Gastroesophageal sphincter (tissue), 4 donors: Measurements from ENCODE around the gene UBE2E2. TPM values are rescaled to one million over a fixed set of nuclear protein-coding genes. Genes with fewer than 3 reads are reported as not detected.

ENCODE experiments used
- ATAC-seq: fragments of 150-250 bp; one replicate; pipeline ENCODE4 v1.9.1; 2016; ENCODE audit warnings: mild to moderate bottlenecking, moderate library complexity
- H3K27ac ChIP-seq, 4 donors: fragments of 200-600 bp; sonication (generic) in 3 of 4; 1 replicate in 3 of 4; 2 replicates in 1 of 4; pipeline ENCODE4 v1.5.1; 2016 to 2019
- H3K27me3 ChIP-seq: fragments of 200-600 bp; sonication (generic); one replicate; pipeline ENCODE4 v1.5.1; 2019
- H3K36me3 ChIP-seq, 2 donors: fragments of 200-600 bp; sonication (generic); one replicate each; pipeline ENCODE4 v1.5.1; 2019; ENCODE audit warnings: control low read depth in 1 of 2
- H3K4me1 ChIP-seq, 3 donors: fragments of 200-600 bp; sonication (generic); 1 replicate in 2 of 3; 2 replicates in 1 of 3; pipeline ENCODE4 v1.5.1; 2016 to 2019; ENCODE audit warnings: control low read depth in 2 of 3
- H3K4me3 ChIP-seq, 2 donors: fragments of 200-600 bp; sonication (generic); one replicate each; pipeline ENCODE4 v1.5.1; 2019; ENCODE audit warnings: mild to moderate bottlenecking in 1 of 2, moderate library complexity in 1 of 2
- H3K9me3 ChIP-seq, 3 donors: fragments of 200-600 bp; sonication (generic); one replicate each; pipeline ENCODE4 v1.5.1; 2017 to 2019; ENCODE audit warnings: control low read depth in 2 of 3
- CTCF ChIP-seq, 4 experiments: fragments of 200-600 bp in 2 of 4; fragments of 450-650 bp in 2 of 4; sonication (generic) in 1 of 4; IDR thresholded peaks; one replicate each; pipeline ENCODE4 v1.5.1; 2017 to 2019; ENCODE audit warnings: antibody characterized with exemption in 4 of 4, mild to moderate bottlenecking in 2 of 4, moderate library complexity in 2 of 4
- EP300 ChIP-seq: sonication (generic); formaldehyde crosslinking; IDR thresholded peaks from one replicate; pipeline ENCODE4 v1.6.1; 2017; ENCODE audit warnings: antibody characterized with exemption, mild to moderate bottlenecking
- POLR2A ChIP-seq, 2 donors: fragments of 450-650 bp; IDR thresholded peaks; one replicate each; pipeline ENCODE4 v1.6.1; 2017; ENCODE audit warnings: antibody characterized with exemption in 2 of 2, mild to moderate bottlenecking in 2 of 2, moderate library complexity in 1 of 2
- POLR2AphosphoS5 ChIP-seq: sonication (generic); formaldehyde crosslinking; IDR thresholded peaks from one replicate; pipeline ENCODE4 v1.6.1; 2017; ENCODE audit warnings: antibody characterized with exemption
- WGBS, 2 donors: methylation state at CpG; one replicate each; pipeline ENCODE4 v1.1.5; 2018; ENCODE audit warnings: low coverage in 1 of 2; 5-methylcytosine and 5-hydroxymethylcytosine counted together
- total RNA-seq, 4 donors: library from RNA; depleted of rRNA; stranded (reverse); fragments of >200 nt; gene quantifications; one replicate each; pipeline ENCODE4 v1.1.0, GENCODE V29; 2016

Gene UBE2E2
- total RNA-seq, 4 donors from 2014 or later: 35.8 to 114 (median 70.2) TPM

- Histone ChIP-seq H3K9me3 (no peaks in the 10 kb centered on the region), H3K27me3 (no peaks in the 10 kb centered on the region), H3K36me3 (no peaks in the 10 kb centered on the region), H3K27ac (no peak overlapping the region), H3K4me1 (peaks cover 0 to 22% (median 0%) of the 10 kb centered on the region in 3 donors), H3K4me3 (no peak overlapping the region)
- no peak for TF ChIP-seq POLR2A (IDR thresholded peaks at IDR 0.05)
- TF ChIP-seq POLR2AphosphoS5: no peak
- no peak for TF ChIP-seq CTCF (IDR thresholded peaks at IDR 0.05)
- TF ChIP-seq EP300: no peak
- no peak for ATAC-seq
These were observed 219.4 kb downstream of the UBE2E2 start for GRCh38 chr3:23422517-23422851.

- H3K36me3 ChIP-seq: no peaks in the 10 kb centered on the region
- peaks cover 0 to 22% (median 0%) of the 10 kb centered on the region in 3 donors for H3K4me1 ChIP-seq
- no peaks in the 10 kb centered on the region for H3K9me3 ChIP-seq
- no peak for TF ChIP-seq POLR2A (IDR thresholded peaks at IDR 0.05)
- TF ChIP-seq CTCF (IDR thresholded peaks at IDR 0.05): no peak
- no peak for TF ChIP-seq EP300
- TF ChIP-seq POLR2AphosphoS5: no peak
- H3K27me3 ChIP-seq: no peaks in the 10 kb centered on the region
- no peak overlapping the region for H3K4me3 ChIP-seq
- no peak for ATAC-seq
- 75 to 86% methylated on average over 1 to 3 of the region's 3 CpGs for WGBS, 2 donors
- no peak overlapping the region for H3K27ac ChIP-seq
These were observed 222.3 kb downstream of the UBE2E2 start for GRCh38 chr3:23425410-23425809.

GRCh38 chr3:23430781-23431398 lies 227.8 kb downstream of the UBE2E2 start:
- Histone ChIP-seq H3K27ac (no peak overlapping the region), H3K4me3 (no peak overlapping the region), H3K4me1 (no peaks in the 10 kb centered on the region), H3K9me3 (no peaks in the 10 kb centered on the region), H3K27me3 (no peaks in the 10 kb centered on the region), H3K36me3 (no peaks in the 10 kb centered on the region)
- TF ChIP-seq EP300 (no peak), POLR2AphosphoS5 (no peak), CTCF (IDR thresholded peaks at IDR 0.05) (no peak), POLR2A (IDR thresholded peaks at IDR 0.05) (no peak)
- WGBS, 2 donors: 65 to 87% methylated on average over 2 of the region's 2 CpGs
- no peak for ATAC-seq

GRCh38 chr3:23431764-23432163 lies 228.6 kb downstream of the UBE2E2 start:
- H3K27ac ChIP-seq: no peak overlapping the region
- WGBS, 2 donors: 40 to 83% methylated on average over 3 of the region's 3 CpGs
- H3K9me3 ChIP-seq: no peaks in the 10 kb centered on the region
- no peaks in the 10 kb centered on the region for H3K36me3 ChIP-seq
- H3K4me1 ChIP-seq: peaks cover 0 to under 1% (median 0%) of the 10 kb centered on the region in 3 donors
- no peak overlapping the region for H3K4me3 ChIP-seq
- H3K27me3 ChIP-seq: no peaks in the 10 kb centered on the region
- TF ChIP-seq POLR2AphosphoS5: no peak
- no peak for TF ChIP-seq EP300
- TF ChIP-seq CTCF (IDR thresholded peaks at IDR 0.05): no peak
- TF ChIP-seq POLR2A (IDR thresholded peaks at IDR 0.05): no peak
- ATAC-seq: no peak

GRCh38 chr3:23435318-23435717 lies 232.2 kb downstream of the UBE2E2 start:
- no peaks in the 10 kb centered on the region for H3K9me3 ChIP-seq
- H3K27me3 ChIP-seq: no peaks in the 10 kb centered on the region
- TF ChIP-seq CTCF (IDR thresholded peaks at IDR 0.05) (no peak), POLR2A (IDR thresholded peaks at IDR 0.05) (no peak), POLR2AphosphoS5 (no peak), EP300 (no peak)
- H3K27ac ChIP-seq: no peak overlapping the region
- H3K36me3 ChIP-seq: no peaks in the 10 kb centered on the region
- no peak overlapping the region for H3K4me3 ChIP-seq
- peaks cover 0 to 6% (median 0%) of the 10 kb centered on the region in 3 donors for H3K4me1 ChIP-seq
- WGBS, 2 donors: 75 to 83% methylated on average over 1 to 2 of the region's 2 CpGs
- ATAC-seq: no peak
